Colonic mucosa (tissue), 4 donors: ENCODE measurements around the gene TNFSF15. TPM values are rescaled to one million over a fixed set of nuclear protein-coding genes. Genes with fewer than 3 reads are reported as not detected.

Experiments
- DNase-seq: peaks from one replicate; pipeline ENCODE4 v3.0.0-alpha.2; 2020
- H3K27ac ChIP-seq: fragments of 200-600 bp; one replicate; pipeline ENCODE4 v1.8.0; 2021
- H3K27me3 ChIP-seq: fragments of 200-600 bp; one replicate; pipeline ENCODE4 v1.8.0; 2021
- H3K36me3 ChIP-seq: fragments of 200-600 bp; one replicate; pipeline ENCODE4 v1.8.0; 2021
- H3K4me1 ChIP-seq: fragments of 200-600 bp; one replicate; pipeline ENCODE4 v1.8.0; 2021; ENCODE audit warnings: mild to moderate bottlenecking
- H3K4me3 ChIP-seq: fragments of 200-600 bp; one replicate; pipeline ENCODE4 v1.8.0; 2021
- H3K9ac ChIP-seq, 2 donors: one replicate each; pipeline ENCODE4 v1.7.0; 2013; ENCODE audit warnings: control low read depth in 2 of 2, low read depth in 2 of 2, low read length in 2 of 2
- H3K9me3 ChIP-seq: fragments of 200-600 bp; one replicate; pipeline ENCODE4 v1.8.0; 2021
- CTCF ChIP-seq: fragments of 200-600 bp; IDR thresholded peaks from one replicate; pipeline ENCODE4 v1.8.0; 2022; ENCODE audit warnings: antibody characterized with exemption, mild to moderate bottlenecking
- intact Hi-C: fragments of 100-400 bp; cut with DNase I; formaldehyde crosslinking; loops from one replicate; pipeline ENCODE4 v1.14.1; 2022
- total RNA-seq, 2 donors: library from RNA; stranded (reverse); fragmentation: NEBNext Ultra II Directional in 1 of 2; extraction: Animal tissue kit (Norgen Biotek cat#: 25700) in 1 of 2; gene quantifications; one replicate each; pipeline ENCODE4 v1.2.1, GENCODE V29; 2021
- donor health status: healthy.
- donor health status: DM: no; HTN: no; CAD: no.
- donor health status: DM: no; HTN: no; CAD: no.

The TNFSF15 gene
- total RNA-seq, 2 donors from 2014 or later: 0.84 to 2.9 TPM

DNA sequence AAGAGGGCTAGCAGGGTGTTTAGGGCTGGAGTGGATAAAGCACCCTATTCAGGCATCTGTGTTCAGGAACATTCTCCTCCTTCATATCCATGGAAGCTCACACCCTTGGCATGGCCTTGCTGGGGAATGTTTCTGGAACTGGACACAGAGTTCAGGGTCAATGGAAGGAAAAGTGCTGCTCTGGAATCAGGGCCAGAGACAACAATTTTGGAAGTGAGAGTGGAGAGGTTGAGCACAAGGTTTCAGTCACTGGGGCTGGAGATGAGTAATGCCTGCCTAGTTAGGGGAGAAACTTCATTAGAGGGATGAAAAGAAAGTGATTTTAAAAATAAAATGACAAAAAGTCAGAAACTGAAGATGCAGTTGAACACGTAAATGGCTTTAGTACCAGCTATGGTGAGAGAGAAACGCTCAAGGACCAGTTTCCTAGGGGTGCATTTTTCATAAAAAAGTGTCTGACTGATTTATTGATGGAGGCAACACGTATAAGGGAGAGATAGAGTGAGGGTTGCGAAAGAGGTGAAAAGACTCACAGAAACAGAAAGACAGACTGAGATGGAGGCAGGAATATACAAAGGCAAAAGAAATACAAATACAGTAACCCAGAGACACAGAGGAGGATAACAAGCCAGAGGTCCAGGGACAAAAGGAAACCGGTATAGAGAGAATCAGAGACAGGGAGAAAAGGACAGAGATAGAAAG lies 8.0 kb upstream of the TNFSF15 start:
- intact Hi-C loops: no loop called here
- H3K36me3 ChIP-seq: no peaks in the 10 kb centered on the region
- DNase-seq: no peak
- no peak overlapping the region for H3K27ac ChIP-seq
- H3K4me3 ChIP-seq: no peak overlapping the region
- TF ChIP-seq CTCF: no peak
- no peaks in the 10 kb centered on the region for H3K9me3 ChIP-seq
- no peaks in the 10 kb centered on the region for H3K27me3 ChIP-seq
- H3K4me1 ChIP-seq: no peaks in the 10 kb centered on the region
- H3K9ac ChIP-seq: no peak overlapping the region

GRCh38 chr9:114811966-114812636 lies 6.3 kb upstream of the TNFSF15 start:
- Histone ChIP-seq H3K27me3 (no peaks in the 10 kb centered on the region), H3K36me3 (no peaks in the 10 kb centered on the region), H3K4me1 (peaks cover 3% of the 10 kb centered on the region), H3K27ac (no peak overlapping the region), H3K9me3 (no peaks in the 10 kb centered on the region), H3K4me3 (no peak overlapping the region), H3K9ac (no peak overlapping the region)
- TF ChIP-seq CTCF: no peak
- DNase-seq: no peak
- intact Hi-C loops: no loop called here

GRCh38 chr9:114811301-114811700 lies 5.5 kb upstream of the TNFSF15 start:
- H3K4me1 ChIP-seq: peaks cover 9% of the 10 kb centered on the region
- no peak overlapping the region for H3K9ac ChIP-seq
- intact Hi-C loops: no loop called here
- no peak overlapping the region for H3K4me3 ChIP-seq
- H3K27me3 ChIP-seq: no peaks in the 10 kb centered on the region
- no peaks in the 10 kb centered on the region for H3K9me3 ChIP-seq
- no peak overlapping the region for H3K27ac ChIP-seq
- TF ChIP-seq CTCF: no peak
- H3K36me3 ChIP-seq: no peaks in the 10 kb centered on the region
- peak; percentile 32 for DNase-seq

DNA sequence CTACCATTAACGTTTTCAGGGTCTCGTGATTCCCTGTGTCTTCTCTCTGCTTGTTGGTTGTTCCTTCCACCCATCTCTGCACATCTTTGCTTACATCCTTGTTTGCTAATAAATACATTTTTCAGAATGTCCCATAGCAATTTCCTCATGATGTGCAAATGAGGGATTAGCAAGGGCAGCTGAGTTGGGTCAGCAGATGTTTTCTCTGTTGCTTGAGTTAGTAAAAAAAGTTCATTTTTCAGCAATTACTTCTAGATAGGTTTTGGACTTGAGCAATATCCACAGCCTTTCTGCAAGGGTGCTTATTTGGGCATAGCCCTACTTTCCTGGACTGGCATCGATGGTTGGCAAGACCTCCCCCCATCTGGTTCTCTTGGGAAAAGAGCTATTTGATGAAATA lies 4.8 kb upstream of the TNFSF15 start:
- Histone ChIP-seq H3K4me3 (no peak overlapping the region), H3K9me3 (no peaks in the 10 kb centered on the region), H3K27me3 (no peaks in the 10 kb centered on the region), H3K9ac (no peak overlapping the region), H3K27ac (no peak overlapping the region), H3K36me3 (no peaks in the 10 kb centered on the region), H3K4me1 (peaks cover 12% of the 10 kb centered on the region)
- TF ChIP-seq CTCF: no peak
- no peak for DNase-seq
- intact Hi-C loops: no loop called here

- Histone ChIP-seq H3K27me3 (no peaks in the 10 kb centered on the region), H3K27ac (peak overlapping the region; percentile 88), H3K36me3 (no peaks in the 10 kb centered on the region), H3K4me3 (no peak overlapping the region), H3K9ac (peak overlapping the region in 1 of 2 donors; percentile 74), H3K4me1 (peaks cover 15% of the 10 kb centered on the region), H3K9me3 (no peaks in the 10 kb centered on the region)
- DNase-seq: no peak
- intact Hi-C loops: no loop called here
- no peak for TF ChIP-seq CTCF
These were observed 674 bp upstream of the TNFSF15 start for GRCh38 chr9:114806526-114806900.
